Globus pallidus (tissue), 1 donor: ENCODE measurements around the gene TNFRSF11A.

Experiments
- DNase-seq: peaks from one replicate; pipeline ENCODE4 v3.0.0-alpha.2; 2015; ENCODE audit warnings: low spot score

The TNFRSF11A gene

DNA sequence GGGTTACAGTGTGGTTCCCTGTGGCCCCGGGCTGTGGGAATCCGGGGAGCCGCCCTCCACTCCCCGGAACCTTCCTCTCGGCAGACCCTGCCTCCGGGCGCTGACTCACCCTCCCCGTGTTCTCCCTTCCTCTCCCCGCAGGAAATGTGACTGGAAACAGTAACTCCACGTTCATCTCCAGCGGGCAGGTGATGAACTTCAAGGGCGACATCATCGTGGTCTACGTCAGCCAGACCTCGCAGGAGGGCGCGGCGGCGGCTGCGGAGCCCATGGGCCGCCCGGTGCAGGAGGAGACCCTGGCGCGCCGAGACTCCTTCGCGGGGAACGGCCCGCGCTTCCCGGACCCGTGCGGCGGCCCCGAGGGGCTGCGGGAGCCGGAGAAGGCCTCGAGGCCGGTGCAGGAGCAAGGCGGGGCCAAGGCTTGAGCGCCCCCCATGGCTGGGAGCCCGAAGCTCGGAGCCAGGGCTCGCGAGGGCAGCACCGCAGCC lies 59.5 kb downstream of the TNFRSF11A start:
- no peak for DNase-seq

DNA sequence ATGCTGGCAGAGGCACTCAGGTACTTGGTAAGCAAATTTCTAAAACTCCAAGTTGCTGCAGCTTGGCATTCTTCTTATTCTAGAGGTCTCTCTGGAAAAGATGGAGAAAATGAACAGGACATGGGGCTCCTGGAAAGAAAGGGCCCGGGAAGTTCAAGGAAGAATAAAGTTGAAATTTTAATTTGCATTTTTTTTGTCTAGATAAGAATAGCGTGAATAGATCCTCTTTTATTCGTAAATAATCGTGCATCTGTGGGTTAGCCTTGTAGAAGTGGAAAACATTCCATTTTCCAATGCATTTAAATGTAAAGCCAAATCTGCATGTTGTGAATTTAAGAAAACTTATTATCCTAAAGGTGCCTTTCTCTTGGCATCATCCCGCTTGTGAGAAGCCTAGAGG lies 61.0 kb downstream of the TNFRSF11A start:
- DNase-seq = no peak

DNA sequence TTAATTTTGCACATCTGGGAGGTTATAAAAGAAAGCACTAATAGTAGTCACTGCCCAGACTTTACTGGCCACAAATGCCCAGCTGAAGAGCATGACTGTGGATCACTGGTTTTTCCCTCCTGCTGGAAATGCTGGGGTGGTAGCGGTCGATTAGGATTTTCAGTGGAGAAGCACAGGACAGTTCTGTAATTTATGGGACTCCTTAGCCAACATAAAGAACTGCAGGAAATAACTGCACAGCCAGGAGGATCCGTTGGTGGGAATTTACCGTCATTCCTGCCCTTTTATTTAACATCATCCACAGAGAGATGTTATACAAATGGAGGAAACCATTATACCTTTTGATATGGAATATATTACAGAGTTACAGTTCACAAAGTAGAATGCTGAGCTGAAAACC lies 61.5 kb downstream of the TNFRSF11A start:
- no peak for DNase-seq

DNA sequence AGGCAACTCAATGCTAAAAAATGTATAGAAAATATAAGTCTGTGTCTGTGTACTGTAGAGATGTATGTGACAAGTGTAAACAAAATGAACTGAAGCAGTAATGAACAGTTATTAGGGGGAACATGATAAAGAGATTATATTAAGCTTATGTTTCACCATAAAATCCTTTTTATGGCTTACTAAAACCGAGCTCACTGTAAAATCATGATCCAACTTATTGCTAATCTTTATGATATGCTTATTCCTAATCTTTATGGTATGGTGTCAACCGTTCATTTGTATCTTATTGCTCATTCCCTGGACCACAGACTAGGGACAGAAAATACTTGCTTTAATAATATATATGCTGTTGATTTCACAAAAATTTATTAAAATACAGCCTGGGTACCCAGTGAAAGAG lies 62.1 kb downstream of the TNFRSF11A start:
- no peak for DNase-seq

DNA sequence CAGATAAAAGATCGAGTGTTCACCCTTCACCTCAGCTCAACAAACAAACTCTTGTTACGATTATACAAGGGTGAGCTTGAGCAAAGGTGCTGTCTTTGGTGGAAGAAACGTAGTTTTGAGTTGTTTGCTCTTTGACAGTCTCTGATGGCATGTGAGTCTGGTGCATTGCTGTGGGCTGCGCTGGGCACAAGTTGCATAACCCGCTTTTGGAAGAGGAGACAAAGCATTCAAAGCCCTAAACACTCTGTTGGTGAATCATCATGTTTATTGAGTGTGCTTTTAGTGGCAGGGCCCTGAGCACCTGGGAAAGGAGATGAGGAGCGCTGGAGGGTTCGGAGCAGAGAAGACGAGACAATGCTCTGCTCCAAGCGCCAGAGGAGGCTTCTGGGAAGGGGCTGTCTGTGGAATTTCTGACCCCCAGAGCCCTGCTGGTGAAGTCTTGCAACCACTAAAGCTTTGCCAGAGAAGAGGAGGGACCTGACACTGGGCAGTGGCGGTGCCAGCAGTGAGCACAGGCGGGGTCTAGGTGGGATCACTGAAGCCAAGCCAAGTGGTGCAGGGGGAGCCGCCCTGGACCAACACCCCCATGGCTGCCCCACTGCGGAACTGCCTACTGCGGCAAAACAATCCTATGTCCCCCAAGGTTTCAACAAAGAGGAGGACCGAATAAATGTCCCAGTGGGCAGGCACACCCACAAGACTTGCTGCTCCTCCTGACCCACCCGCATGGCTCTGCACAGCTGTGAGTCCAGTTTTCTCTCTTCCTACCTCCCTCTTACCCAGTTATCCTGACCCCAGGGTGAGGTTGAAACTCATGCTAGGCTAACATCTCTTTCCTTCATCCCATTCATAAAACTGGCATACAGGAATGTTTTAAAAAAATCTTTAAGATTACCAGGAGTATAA lies 64.0 kb downstream of the TNFRSF11A start:
- DNase-seq = no peak

DNA sequence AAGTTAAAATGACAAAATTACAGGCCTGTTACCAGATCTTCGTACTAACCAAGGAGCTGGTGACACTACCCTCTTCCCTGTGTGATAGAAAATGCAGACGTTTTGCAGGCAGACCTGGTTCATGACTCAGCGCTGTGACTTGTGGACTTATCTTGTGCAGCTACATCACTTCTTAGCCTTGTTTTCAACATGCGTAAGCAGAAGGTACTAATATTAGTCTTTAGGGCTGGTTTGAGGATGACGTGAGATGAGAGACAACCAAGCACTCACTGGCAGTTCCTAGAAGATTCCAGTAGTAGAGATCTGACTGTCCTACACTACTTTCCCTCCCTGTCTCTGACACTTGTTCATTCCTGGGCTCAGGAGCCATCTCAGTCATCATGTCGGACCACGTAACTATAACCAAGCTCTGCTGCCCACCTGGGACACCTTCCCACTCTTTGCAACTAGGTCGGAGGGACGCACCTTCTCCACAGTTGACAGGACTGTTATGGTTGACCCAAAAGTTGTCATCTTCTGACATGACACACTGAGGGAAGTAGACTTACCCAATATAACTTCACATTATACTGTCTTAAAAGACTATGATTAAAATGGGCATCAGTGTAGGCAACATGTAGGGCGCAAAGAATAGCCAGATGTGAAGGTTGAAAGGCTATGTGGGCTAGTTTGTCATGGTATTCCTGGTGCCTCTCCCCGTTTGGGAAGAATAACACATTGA lies 64.8 kb downstream of the TNFRSF11A start:
- DNase-seq = no peak

DNA sequence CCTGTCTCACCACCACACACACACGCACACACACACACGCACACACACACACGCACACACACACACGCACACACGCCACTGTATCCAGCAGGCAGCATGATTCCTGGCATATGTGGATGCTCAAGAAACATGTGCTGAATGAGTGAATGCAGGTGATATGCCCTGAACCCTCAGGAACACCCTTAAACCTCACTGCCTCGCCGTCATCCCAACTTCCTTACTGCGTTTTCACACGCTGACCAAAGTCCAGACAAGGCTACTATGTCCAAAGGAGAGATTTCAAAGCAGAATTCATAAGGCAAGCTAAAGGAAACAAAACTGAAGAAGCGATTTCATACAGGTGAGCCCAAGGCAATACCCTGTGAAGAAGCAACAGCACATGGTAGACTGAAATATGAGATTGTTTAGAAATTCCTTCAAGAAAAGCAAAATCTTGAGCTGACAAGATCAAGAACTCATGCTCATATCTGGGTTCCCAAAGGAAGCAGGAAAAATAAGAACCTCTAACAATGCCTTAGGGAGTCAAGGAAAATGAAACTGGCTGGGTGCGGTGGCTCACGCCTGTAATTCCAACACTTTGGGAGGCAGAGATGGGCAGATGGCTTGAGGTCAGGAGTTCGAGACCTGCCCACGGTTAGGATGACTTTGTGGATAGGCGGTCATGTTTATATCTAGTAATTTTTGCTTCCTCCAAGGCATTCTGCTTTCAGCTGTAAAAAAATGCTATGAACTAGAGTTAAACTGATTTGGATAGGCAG lies 69.1 kb downstream of the TNFRSF11A start:
- DNase-seq = no peak

DNA sequence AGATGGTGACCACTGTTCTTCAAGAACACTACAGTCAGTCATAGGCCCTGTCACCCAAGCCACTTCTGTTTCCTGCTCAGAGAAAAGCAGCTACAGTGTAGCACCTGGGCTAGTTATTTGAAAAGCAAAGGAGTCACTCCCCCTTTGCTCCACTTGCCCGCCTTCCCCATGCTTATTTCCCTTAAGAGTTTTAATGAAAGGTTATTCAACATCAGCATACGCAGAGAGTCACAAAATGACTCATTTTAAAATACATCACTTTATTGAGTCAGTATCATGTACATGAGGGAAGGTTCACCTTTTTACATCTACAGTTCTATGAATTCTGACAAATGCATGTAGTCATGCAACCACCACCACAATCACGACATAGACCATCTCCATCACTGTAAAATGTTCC lies 71.3 kb downstream of the TNFRSF11A start:
- no peak for DNase-seq

DNA sequence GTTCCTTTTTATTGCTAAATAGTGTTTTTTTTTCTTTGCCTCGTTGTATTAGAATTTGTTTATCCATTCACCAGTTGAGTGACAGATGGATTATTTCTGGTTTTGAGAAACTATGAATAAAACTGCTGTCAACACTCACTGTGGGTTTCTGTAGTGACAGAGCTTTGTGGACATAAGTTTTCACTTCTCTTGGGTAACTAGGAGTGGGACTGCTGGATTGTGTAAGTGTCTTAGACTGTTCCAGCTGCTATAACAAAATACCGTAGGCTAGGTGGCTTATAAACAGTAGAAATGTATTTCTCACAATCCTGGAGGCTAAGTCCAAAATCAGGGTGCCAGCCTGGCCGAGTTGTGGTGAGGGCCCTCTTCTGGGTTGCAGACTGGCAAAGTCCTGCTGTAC lies 71.9 kb downstream of the TNFRSF11A start:
- DNase-seq = no peak

DNA sequence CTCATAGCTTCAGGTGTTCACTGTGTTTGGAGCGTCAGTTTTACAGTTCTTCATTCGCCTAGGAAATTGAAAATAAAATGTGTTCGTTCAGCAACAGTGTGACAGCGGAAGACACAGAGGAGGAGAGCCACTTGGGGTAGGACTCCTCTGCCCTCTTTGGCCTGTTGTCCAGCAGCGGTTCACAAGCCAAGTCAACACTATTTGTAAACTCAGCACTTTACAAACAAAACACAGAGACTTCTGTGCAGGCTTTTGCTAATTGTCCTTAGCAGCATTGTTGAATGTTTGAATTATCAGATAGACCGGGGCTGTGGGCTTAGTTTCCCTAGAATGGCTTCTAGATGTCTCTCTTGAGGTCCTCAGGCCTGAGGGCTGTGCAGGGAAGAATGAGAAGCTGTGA lies 73.2 kb downstream of the TNFRSF11A start:
- DNase-seq = no peak

DNA sequence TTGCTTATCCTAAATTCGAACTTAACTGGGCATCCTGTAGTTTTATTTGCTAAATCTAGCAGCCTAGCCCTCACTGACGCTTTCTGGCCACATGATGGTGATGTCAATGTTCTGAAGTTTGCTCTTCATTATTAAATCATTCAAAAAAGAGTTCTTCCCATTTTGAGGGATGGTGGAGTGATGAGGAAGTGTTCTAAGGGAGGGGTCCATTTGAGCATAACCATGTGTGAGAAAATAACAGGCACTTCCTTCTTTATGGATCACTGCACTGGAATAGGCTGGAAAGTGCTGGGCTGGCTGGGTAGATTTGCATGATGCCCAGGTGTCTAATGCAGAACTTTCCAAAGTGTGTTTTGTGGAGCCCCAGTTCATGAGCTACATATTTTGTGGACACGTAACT lies 74.2 kb downstream of the TNFRSF11A start:
- DNase-seq = no peak

DNA sequence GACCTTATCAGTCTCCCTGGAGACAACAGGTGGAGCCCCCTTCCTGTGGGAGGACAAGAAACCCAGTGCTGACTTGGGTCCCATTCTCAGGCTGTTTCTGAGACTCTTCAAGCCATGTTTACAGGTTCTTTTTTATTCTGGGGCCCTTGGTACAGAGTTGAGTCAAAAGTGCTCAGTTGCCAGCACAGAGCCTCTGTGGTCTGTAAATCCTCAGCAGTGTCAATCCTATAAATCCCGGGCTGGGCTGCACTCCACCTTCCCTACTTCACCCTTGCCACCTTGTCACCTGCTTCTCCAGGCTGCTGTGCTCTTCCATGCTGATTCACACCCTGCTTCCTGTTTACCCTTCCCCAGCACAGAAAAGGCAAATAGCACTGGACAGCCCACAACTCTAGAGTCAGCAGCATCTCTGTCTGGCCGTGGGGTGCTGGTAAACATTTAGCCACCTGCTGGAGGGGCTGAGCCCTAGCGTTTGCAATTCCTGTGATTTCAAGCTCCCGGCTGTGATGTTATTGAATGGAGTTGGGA lies 74.7 kb downstream of the TNFRSF11A start:
- DNase-seq = no peak

DNA sequence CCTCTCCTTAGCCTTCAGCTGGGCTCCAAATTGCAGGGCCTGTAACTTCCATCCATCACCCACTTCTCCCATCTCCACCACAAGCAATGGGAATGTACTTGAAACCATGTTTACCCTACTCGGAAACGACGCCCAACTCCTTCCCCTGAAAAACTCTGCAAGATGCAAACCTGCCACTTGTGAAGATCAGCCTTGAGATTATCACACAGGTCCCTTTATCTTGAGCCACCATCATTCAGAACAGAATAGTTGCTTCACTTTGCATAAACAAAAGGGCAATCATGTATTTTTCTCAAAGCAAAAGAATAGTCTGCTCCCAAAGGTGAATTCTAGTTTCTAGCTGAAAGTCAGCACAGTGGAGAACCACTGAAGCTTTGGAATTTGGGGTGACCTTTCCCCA lies 75.8 kb downstream of the TNFRSF11A start:
- DNase-seq = no peak

DNA sequence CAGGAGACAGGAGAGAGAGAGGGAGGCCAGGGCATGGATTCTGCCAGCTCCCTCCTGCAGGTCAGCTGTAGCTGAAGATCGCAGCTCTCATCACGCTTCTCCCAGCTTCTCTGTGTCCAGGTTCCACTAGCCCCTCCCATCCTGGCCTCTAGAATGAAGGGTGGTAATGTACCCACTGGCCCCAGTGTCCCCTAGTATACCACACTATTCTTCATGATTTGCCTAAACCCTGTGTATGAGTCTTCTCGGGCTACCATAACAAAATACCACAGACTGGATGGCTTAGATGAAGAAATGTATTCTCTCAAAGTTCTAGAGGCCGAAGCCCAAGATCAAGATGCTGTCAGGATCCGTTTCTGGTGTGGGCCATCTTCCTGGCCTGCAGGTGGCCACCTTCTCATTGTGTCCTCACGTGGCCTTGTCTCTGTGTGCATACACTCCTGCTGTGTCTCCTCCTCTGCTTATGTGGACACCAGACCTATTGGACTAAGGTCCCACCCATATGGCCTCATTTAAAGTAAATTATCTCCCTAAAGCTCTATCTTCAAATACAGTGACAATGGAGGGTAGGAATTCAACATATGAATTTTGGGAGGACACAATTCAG lies 77.3 kb downstream of the TNFRSF11A start:
- no peak for DNase-seq

DNA sequence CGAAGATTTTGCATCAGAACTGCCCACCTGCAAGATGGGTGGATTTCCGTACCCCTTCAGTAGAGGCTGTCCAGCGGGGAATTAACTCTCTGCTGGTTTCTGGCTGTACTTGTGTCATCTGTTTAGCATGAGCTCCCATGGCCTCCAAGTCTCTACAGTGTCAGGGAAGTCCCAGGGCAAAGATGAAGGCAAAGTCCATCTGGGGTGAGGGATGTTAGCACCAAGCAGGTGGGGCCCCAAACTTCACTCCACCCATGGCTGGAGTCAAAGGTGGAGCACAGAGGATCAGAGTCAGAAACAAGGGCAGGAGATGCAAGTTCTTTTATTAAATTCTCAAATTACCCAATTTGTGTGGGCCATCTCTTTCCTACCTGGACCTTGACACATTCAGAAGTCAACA lies 78.0 kb downstream of the TNFRSF11A start:
- DNase-seq = no peak

DNA sequence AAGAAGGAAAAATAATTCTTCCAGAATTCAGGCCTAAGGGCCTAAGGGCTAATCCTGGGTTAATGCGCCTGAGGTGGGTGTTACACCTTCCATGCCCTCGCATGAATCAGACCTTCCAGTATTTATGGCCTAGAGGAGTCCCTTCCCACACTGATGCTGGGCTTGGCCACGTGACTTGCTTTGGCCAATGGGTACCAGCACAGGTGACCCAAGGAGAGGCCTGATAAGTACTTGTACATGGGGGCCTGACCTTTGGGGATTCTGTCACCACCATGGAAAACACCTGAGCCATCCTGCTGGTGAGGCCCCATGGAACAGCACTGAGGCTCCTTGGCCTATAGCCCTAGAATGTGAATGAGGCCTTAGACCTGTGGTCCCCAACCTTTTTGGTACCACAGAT lies 79.8 kb downstream of the TNFRSF11A start:
- no peak for DNase-seq

DNA sequence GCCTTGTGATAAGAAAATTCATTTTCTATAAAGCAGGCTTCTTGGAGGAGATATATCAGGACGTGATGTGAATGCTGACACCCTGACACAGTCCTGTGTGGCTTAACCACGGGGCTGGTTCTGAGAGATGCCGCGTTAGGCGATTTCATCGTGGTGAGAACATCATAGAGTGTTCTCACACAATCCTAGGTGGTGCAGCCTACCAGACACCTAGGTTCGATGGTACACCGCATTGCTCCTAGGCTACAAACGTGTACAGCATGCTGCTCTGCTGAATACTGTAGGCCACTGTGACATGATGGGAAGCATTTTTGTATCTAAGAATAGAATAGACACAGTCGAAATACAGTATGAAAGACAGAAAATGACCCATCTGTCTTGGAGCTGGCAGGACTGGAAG lies 82.5 kb downstream of the TNFRSF11A start:
- no peak for DNase-seq

DNA sequence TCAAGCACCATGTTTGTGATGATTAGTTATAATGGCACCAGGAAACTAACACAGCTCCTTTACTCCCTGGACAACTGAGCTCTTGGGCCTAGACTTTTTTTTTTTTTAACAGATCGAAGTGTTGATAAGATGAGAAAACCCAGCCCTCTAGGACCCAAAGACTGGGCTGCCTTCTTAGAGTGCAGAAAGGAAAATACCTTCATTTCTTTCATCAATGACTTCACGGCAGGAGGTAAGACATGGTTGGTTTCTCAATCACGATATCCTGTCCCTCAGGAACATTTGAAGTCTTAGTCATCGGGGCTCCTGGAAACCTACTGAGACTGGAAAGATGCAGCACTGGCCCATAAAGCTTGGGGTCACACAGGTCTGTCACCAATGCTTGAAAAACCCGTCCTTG lies 84.7 kb downstream of the TNFRSF11A start:
- no peak for DNase-seq

DNA sequence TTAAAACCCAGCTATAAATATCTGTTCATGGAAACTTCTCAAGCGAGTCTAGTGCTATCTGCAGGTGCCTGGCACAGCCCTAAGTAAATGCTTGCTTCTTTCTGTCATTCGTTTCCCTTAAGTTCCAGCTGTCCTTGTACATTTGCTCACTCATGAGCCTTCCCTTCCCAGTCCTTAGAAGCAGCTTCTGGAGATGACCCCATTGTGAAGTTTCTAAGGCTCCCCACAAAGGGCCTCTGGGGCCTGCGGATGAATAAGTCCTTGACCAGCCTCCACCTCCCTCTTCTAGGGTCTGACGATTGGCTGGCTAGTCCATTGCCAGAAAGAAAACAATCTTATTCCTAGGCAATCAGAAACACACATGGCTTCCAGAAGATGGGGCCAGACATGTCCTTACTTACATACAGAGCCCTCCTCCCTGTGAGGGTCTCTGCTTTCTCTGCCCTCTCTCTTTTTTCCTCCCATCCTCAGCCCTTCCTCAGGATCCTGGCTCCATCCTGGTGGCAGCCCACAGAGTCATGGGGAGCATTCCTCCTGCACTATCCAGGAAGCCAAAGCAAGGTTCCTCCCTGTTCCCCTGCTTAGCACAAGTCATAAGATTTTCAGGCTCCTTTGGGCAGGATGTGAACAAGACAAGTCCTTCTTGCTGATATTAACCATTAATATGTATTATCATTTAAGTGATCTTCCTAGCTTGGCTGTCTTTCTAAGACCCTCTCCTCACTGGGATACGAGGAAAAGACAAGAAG lies 87.3 kb downstream of the TNFRSF11A start:
- DNase-seq = no peak

DNA sequence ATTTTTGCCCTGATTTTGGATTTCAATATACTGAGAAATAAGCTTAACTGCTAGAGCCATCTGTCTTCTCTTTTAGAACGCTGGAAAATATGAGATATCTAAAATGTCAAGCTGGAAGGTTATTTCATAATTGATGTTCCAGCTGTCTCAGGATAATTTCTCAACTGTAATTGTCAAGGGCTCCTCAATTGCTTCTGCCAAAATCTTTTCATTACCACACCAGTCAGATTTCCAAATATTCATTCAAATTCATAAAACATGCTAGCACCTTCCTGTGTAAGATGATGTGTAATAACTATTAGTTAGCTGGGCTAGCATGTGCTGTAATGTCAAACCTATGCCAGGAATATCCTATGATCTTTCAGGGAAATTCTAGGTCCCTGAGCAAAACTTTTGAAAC lies 88.1 kb downstream of the TNFRSF11A start:
- DNase-seq = no peak

DNA sequence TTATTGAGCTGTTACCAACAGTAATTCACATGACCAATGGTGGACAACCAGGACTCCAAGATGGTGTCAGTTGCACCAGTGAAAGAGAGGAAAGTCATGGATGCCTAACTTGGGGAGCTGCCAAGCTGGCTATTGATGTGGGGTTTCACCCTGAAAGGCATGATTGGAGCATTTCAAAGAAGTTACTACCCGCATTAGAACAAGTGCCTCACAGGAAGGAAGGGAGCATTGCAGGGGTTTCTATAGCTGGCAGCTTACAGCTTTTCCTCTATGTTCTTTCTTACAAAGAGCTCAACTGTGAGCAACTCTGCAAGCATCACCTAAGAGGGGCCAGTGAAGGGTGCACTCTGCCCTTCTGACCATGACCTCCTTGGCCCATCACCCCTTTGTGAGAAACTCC lies 93.1 kb downstream of the TNFRSF11A start:
- DNase-seq = no peak
